Right lobe of liver (tissue), 4 donors: ENCODE results near the gene RIIAD1.

Experiments
- POLR2A ChIP-seq: fragments of 450-650 bp; IDR thresholded peaks from one replicate; pipeline ENCODE4 v1.6.1; 2017; ENCODE audit warnings: antibody characterized with exemption, mild to moderate bottlenecking
- TF ChIP-seq, protein P1 (sequence below), 4 donors: fragments of 200-600 bp in 3 of 4; fragments of 450-650 bp in 1 of 4; IDR thresholded peaks; one replicate each; pipeline versions ENCODE4 v1.5.1 to v1.8.0; 2016 to 2022; ENCODE audit warnings: antibody characterized with exemption in 4 of 4, mild to moderate bottlenecking in 2 of 4
- donor health status: DM: no; HTN: no; CAD: no.
- donor health status: DM: no; HTN: no; CAD: no.
- donor health status: DM: no; HTN: yes; CAD: no.

DNA sequence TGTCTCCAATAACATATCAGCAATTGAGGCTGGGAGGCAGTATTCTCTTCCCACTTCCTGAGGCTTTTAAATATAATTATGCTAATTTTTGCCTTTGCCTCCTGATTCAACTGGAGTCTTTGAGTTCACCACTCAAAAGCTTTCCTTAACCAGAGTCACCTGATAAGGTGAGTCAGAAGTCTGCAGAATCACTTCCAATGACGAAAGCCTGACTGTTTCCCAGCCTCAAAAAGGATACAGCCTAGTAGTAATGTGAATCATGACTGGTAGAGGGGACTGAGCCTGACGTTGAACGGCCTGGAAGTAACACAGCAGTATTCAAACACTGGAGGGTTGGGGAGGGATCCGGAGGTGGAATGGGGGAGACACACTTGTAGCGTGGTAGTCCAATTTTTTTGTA is 52.4 kb downstream of the RIIAD1 start:
- TF ChIP-seq POLR2A, result no peak
- TF ChIP-seq, protein P1, sequence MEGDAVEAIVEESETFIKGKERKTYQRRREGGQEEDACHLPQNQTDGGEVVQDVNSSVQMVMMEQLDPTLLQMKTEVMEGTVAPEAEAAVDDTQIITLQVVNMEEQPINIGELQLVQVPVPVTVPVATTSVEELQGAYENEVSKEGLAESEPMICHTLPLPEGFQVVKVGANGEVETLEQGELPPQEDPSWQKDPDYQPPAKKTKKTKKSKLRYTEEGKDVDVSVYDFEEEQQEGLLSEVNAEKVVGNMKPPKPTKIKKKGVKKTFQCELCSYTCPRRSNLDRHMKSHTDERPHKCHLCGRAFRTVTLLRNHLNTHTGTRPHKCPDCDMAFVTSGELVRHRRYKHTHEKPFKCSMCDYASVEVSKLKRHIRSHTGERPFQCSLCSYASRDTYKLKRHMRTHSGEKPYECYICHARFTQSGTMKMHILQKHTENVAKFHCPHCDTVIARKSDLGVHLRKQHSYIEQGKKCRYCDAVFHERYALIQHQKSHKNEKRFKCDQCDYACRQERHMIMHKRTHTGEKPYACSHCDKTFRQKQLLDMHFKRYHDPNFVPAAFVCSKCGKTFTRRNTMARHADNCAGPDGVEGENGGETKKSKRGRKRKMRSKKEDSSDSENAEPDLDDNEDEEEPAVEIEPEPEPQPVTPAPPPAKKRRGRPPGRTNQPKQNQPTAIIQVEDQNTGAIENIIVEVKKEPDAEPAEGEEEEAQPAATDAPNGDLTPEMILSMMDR (IDR thresholded peaks at IDR 0.05), result no peak
